SW480 (cell line): ENCODE results near the gene CDCA7.
"Not testable (repeated sequence)": the region's sequence is repeated elsewhere in the genome, so short reads cannot be mapped to it uniquely, and the experiment has no call there.

ENCODE experiments used
- DNase-seq: peaks from one replicate; pipeline ENCODE4 v3.0.0-alpha.2; 2016; ENCODE audit warnings: low spot score

Gene CDCA7

GRCh38 chr2:173354582-173355131 lies at the start of gene CDCA7:
Gene CDCA7 (plus strand): TSS chr2:173354872. CDS start chr2:173354964, 92 bp downstream.
- DNase-seq, result peak; percentile 75

DNA sequence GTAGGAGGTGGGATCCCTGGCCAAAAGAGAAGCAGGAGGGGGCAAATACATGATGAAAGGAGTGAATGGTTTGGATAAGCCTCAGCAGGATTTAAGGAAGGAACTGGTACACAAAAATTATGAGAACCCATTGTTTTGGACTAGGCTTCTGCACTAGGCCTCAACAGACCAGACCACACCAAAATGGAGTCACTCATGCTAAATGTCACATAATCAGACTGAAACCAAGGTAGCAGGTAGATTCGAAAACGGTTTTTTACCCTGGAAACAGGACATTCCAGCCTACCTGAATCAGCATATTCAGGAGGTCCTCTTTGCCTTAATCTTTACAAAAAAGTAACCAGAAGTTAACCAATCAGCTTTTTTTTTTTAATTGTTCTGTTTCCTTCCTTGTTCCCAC lies 49.4 kb upstream of the CDCA7 start:
- DNase-seq, result no peak

DNA sequence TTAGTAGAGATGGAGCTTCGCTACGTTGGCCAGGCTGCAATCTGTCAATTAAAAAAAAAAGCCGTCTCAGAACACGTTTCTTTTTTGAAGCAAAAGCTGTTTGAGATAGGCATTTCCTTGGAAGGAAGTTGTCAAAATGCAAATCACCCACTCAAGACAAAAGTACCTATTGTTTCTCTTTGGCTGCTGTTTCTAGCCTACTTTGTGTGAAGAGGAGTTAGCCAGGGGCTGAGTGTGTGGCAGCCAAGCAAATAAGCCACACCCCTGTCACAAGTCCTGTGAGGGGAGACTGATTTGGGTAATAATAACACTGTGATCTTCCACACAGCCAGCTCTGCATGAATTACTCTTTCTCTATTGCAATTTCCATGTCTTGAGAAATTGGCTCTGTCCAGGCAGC lies 47.4 kb upstream of the CDCA7 start:
- no peak for DNase-seq

- DNase-seq, result not testable (repeated sequence)
Measured at GRCh38 chr2:173309370-173309769, 45.3 kb upstream of the CDCA7 start.

DNA sequence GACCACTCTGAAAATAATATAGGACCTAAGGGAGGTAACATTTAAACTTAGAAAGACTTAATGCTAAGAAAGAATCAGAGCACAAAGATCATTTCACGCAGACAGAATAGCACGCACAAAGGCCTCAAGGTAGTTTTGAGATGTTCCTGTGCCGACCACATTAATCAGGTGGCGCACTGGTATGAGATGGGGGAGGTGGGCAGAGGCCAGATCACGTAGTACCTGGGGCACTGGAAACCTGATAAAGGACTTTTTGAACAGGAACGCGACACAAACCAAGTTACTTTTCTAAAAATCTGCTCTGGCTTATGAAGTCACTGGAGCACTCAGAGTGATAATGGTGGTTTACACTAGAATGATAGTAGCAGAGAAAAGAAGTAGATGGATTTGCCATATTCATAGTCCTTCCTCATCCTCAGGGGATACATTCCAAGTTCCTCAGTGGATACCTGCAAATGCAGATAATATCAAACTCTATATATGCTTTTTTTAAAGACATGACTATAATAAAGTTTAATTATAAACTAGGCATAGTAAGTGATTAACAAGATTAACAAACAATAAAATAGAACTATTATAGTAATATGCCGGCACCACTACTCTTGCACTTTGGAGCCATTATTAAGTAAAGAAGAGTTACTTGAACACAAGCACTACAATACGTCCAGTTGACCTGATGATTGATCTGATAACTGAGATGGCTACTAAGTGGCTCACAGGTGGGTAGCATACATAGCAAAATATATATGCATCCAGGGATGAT lies 42.6 kb upstream of the CDCA7 start:
- DNase-seq, result no peak

- DNase-seq, result no peak
Measured at GRCh38 chr2:173323371-173323770, 31.3 kb upstream of the CDCA7 start.

DNA sequence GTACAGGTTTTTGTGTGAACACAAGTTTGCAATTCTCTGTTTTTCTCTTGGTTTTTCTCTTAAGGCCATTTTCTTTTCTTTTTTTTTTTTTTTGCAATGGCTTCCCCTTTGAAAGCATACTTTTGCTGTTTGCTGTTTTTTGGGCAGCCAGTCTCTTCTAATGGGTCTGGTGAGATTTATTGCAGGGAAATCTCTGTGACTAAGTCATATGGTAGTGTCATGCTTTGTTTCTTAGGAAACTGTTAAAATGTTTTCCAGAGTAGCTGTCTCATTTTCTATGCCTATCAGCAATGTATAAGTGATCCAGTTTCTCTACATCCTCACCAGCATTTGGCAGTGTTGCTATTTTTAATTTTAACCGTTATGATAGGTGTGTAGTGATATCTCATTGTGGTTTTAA lies 27.9 kb upstream of the CDCA7 start:
- DNase-seq, result no peak

GRCh38 chr2:173327421-173327820 lies 27.3 kb upstream of the CDCA7 start:
- DNase-seq, result no peak

GRCh38 chr2:173333003-173333402 lies 21.7 kb upstream of the CDCA7 start:
- not testable (repeated sequence) for DNase-seq

- DNase-seq, result no peak
Measured at GRCh38 chr2:173339807-173340206, 14.9 kb upstream of the CDCA7 start.

DNA sequence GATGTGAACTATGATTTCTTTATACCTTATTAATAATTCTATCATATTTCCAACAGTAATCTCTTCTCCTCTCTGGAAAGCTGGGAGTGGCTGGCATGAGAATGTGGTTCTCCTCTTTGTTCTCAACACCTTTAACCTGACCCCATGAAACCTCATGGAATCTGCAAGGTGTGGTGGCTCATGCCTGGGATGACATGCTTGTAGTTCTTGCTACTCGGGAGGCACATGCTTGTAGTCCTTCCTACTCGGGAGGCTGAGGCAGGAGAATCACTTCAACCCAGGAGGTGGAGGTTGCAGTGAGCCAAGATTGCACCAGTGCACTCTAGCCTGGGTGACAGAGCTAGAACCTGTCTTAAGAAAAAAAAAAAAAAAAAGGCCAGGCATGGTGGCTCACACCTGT lies 10.8 kb upstream of the CDCA7 start:
- DNase-seq, result peak; percentile 20

DNA sequence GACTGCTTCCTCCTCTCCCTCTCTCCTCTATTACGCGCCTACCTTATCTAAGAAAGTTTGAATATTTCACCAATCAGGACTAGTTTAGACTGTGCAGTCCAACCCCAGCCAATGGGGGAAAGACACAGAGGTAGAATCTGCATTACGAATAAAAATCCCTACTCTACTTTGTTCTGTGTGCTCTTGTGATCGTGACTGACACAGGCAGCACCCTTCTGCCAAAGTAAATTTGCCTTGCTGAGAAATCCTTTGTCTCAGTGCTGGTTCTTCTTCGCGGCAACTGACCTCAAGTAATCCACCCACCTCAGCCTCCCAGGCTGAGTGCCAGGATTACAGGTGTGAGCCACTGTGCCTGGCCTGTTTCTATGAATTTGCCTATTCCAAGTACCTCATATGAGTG lies 8.6 kb upstream of the CDCA7 start:
- no peak for DNase-seq

GRCh38 chr2:173347305-173348168 lies 7.1 kb upstream of the CDCA7 start:
- no peak for DNase-seq

- no peak for DNase-seq
Measured at GRCh38 chr2:173349287-173349686, 5.4 kb upstream of the CDCA7 start.

DNA sequence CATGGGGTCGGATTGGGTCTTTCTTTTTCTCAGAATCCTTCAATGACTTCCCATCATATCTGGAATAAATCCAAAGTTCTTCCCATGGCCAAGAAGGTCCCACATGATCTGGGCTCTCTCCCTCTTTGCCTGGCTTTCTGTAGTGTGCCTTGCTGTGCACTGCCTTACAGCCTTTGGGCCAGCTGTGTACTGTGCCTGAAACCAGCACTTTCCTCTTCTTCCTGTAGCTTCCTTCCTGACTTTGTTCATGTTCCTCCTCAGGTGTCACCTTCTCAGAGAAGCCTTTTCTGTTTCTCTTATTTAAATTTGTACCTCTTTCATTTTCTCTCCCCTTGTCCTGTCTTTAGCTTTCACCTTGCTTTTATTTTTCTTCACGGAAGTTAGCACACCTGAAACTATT lies 4.3 kb upstream of the CDCA7 start:
- no peak for DNase-seq

- no peak for DNase-seq
Measured at GRCh38 chr2:173351879-173352278, 2.8 kb upstream of the CDCA7 start.

- no peak for DNase-seq
Measured at GRCh38 chr2:173353556-173353955, 1.1 kb upstream of the CDCA7 start.

DNA sequence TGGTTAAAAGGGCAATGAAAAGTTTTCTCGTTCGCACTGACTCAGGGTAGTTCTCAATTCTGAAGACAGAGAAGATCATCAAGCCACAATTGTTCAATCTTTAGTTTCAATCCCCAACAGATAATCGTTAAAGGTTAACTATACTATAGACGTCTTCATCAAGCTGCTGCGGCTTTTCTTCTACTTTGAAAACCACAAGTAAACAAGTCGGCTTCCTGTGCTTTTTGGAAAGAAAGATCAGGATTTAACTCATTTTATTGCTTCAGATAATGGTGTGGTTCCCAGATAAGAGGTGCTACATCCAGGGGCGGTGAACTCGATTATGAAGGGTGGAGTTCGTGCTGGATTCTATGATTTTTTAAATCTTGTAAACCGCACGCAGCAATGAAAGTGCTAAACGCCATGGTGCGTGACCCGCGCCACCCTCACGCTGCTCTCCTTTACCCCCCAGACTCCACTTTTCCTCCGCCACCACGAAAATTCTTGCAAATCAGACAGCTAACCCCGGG lies 545 bp upstream of the CDCA7 start:
- peak; percentile 59 for DNase-seq

DNA sequence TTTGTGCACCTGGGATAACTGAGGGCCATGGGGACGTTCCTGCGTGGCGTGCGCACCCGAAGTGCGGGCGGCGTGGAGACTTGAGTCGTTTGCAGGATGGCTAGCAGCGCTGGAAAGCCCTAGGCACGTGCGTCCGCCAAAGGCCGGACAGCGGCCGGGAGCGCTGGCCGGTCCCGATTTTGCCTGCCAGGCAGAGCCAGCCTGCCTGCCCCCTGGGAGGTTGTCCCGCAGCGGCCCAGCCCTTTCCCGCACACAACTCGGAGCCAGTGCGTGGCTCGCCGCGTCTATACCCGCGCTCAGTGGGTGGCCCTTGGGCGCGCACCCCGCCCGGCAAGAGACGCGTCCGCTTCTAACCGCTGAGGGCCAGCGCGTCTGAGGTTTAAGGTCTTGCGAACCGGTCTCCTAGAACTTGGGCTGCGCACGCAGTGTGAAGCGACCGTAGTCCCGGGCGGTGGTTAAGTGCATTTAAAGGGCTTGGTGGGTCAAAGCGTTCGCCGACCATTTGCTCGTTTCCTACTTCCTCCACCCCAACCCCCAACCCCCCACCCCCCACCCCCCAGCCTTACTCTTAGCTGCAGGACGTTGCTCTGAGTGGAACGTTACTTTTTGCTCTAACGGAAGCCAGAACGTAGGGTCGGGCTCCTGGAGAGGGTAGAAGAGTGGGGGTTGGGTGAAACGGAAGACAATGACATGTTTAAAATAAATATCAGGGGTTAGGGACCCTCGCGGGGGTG lies 627 bp downstream of the CDCA7 start:
- DNase-seq, result peak; percentile 70

- DNase-seq, result no peak
Measured at GRCh38 chr2:173355866-173356508, 1.3 kb downstream of the CDCA7 start.

DNA sequence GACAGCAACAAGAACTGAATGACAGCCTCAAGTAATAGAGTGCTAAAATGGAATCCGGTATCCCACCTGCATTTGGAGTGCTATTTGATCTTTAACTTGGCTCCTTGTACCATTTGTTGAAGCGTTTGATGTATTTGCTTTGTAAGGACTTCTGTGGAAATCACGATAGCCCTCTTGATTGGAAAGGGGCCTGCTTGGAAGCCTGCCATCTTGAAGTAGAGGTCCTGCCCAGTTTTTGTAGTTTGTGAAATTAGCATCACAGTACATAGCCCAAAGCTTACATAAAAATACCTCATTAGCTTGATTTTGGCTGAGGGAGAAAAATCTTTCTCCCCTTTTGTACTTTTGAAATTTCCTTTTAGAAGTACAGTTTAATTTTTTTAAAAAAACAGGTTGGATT lies 2.7 kb downstream of the CDCA7 start:
- DNase-seq, result no peak

DNA sequence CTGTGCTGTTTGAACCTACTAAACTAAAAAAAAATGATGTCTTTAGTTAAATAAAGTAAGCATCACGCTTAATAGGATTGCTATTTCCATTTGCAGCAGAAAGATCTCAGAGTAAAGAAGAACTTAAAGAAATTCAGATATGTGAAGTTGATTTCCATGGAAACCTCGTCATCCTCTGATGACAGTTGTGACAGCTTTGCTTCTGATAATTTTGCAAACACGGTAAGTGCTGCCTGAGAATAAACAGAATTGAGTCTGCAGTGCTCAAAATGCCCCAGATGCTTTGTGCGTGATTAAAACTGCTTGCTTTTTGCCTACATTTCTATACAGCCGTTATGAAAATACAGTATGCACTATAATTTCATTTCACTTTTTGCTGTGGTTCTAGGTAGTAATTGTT lies 3.9 kb downstream of the CDCA7 start:
- DNase-seq, result no peak
